Breast epithelium (tissue), 4 donors: ENCODE results near the gene NOS1AP. TPM values are rescaled to one million over a fixed set of nuclear protein-coding genes. Genes with fewer than 3 reads are reported as not detected.
A peak's percentile ranks its signal among the peaks of the same experiment; 100 is the strongest.

Source experiments
- DNase-seq, 2 donors: peaks; one replicate each; pipeline ENCODE4 v3.0.0-alpha.2; 2019; ENCODE audit warnings: low spot score in 2 of 2
- H3K27ac ChIP-seq, 2 donors: fragments of 200-600 bp; sonication (generic) in 1 of 2; one replicate each; pipeline ENCODE4 v1.5.1; 2016 to 2019; ENCODE audit warnings: mild to moderate bottlenecking in 1 of 2
- H3K27me3 ChIP-seq, 2 donors: fragments of 200-600 bp; sonication (generic) in 1 of 2; one replicate each; pipeline versions ENCODE4 v1.5.1 to v1.6.0; 2017 to 2019; ENCODE audit warnings: control low read depth in 1 of 2, mild to moderate bottlenecking in 1 of 2
- H3K36me3 ChIP-seq: fragments of 200-600 bp; one replicate; pipeline ENCODE4 v1.5.1; 2019
- H3K4me1 ChIP-seq, 2 donors: fragments of 200-600 bp; sonication (generic); one replicate each; pipeline ENCODE4 v1.5.1; 2016 to 2019; ENCODE audit warnings: control low read depth in 1 of 2
- H3K4me3 ChIP-seq, 3 donors: fragments of 200-600 bp; sonication (generic); 1 replicate in 2 of 3; 2 replicates in 1 of 3; pipeline ENCODE4 v1.5.1; 2016 to 2019; ENCODE audit warnings: mild to moderate bottlenecking in 3 of 3, moderate library complexity in 2 of 3
- H3K9me3 ChIP-seq, 2 donors: fragments of 200-600 bp; sonication (generic) in 1 of 2; one replicate each; pipeline ENCODE4 v1.5.1; 2016 to 2019; ENCODE audit warnings: control low read depth in 1 of 2
- CTCF ChIP-seq, 3 donors: fragments of 450-650 bp; IDR thresholded peaks; one replicate each; pipeline ENCODE4 v1.5.1; 2016 to 2017; ENCODE audit warnings: antibody characterized with exemption in 3 of 3, mild to moderate bottlenecking in 3 of 3, moderate library complexity in 3 of 3
- POLR2A ChIP-seq: fragments of 450-650 bp; IDR thresholded peaks from one replicate; pipeline ENCODE4 v1.6.1; 2016; ENCODE audit warnings: antibody characterized with exemption, mild to moderate bottlenecking, moderate library complexity
- POLR2AphosphoS5 ChIP-seq, 3 donors: sonication (generic); formaldehyde crosslinking; IDR thresholded peaks; one replicate each; pipeline ENCODE4 v1.6.1; 2017; ENCODE audit warnings: antibody characterized with exemption in 3 of 3
- intact Hi-C: fragments of 100-400 bp; cut with DNase I; formaldehyde crosslinking; loops from one replicate; pipeline ENCODE4 v1.15.1; 2023; ENCODE audit warnings: low total_unique reads
- total RNA-seq, 3 donors: library from RNA; depleted of rRNA; stranded (reverse); fragments of >200 nt; gene quantifications; one replicate each; pipeline ENCODE4 v1.1.0, GENCODE V29; 2016

Gene NOS1AP
- total RNA-seq, 3 donors from 2014 or later, result 2.2 to 17.6 (median 11.8) TPM

- intact Hi-C loops, result no loop called here
- TF ChIP-seq POLR2AphosphoS5 (IDR thresholded peaks at IDR 0.05) (no peak), CTCF (IDR thresholded peaks at IDR 0.05) (no peak), POLR2A (no peak)
Observed at GRCh38 chr1:162335126-162335525, 265.6 kb downstream of the NOS1AP start.

GRCh38 chr1:162336621-162337285 is 267.3 kb downstream of the NOS1AP start:
- Histone ChIP-seq H3K36me3 (no peaks in the 10 kb centered on the region), H3K4me3 (no peak overlapping the region), H3K9me3 (no peaks in the 10 kb centered on the region), H3K27ac (no peak overlapping the region), H3K4me1 (no peaks in the 10 kb centered on the region), H3K27me3 (no peaks in the 10 kb centered on the region)
- no peak for DNase-seq
- TF ChIP-seq POLR2AphosphoS5 (IDR thresholded peaks at IDR 0.05) (no peak), CTCF (IDR thresholded peaks at IDR 0.05) (no peak), POLR2A (no peak)
- intact Hi-C loops, result no loop called here

More at GRCh38 chr1:162335126-162335525, 265.6 kb downstream of the NOS1AP start:
- no peaks in the 10 kb centered on the region for H3K27me3 ChIP-seq
- H3K36me3 ChIP-seq, result no peaks in the 10 kb centered on the region
- no peak for DNase-seq
- peak overlapping the region in 1 of 2 donors; percentile 4 for H3K27ac ChIP-seq
- no peak overlapping the region for H3K4me3 ChIP-seq
- H3K9me3 ChIP-seq, result no peaks in the 10 kb centered on the region
- H3K4me1 ChIP-seq, result no peaks in the 10 kb centered on the region

DNA sequence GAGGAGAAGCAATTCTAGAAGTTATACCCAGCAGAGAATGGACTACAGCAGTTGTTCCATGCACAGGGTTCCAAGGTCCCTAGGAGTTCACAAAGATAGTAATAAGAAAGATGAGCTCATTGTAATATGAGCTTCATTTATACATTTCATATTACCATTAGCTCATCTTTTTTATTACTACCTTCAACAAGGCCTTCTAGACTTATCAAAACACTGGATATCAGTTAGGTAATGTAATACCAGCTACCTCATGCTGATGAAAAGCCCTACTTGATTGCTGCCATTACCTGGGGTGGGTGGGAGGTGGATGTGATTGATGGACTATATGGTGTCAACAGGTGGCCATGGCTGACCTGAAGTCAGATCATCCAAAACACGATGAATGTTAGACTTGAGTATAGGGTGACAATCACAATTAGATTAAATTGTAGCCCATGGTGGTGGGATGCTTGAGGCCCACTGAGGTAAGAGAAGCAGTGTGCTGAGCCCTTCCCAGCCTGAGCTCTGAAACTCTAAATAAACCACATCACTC is 273.0 kb downstream of the NOS1AP start:
- no peak for TF ChIP-seq POLR2AphosphoS5 (IDR thresholded peaks at IDR 0.05)
- no peak for TF ChIP-seq CTCF (IDR thresholded peaks at IDR 0.05)
- Histone ChIP-seq H3K27me3 (no peaks in the 10 kb centered on the region), H3K9me3 (no peaks in the 10 kb centered on the region), H3K4me3 (no peak overlapping the region), H3K4me1 (no peaks in the 10 kb centered on the region), H3K27ac (no peak overlapping the region), H3K36me3 (no peaks in the 10 kb centered on the region)
- no peak for DNase-seq
- intact Hi-C loops, result no loop called here

DNA sequence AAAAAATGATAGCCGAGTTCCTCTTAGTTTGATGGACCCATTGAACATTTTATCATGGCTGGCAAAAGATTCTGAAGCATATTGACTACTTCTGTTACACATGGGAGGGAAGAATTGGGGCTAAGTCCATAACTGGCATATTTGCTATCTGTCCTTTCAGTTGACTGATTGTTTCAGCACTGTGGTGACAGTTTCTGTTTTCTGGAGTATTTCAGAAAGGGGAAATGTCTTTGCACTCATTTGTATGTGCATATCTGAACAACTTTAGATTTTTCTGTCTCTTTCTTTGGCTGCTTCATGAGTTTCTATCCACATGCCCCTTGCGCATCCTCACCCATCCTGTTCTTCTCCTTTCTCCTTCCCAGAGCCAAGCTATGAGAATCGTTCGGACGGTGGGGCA is 274.0 kb downstream of the NOS1AP start:
- intact Hi-C loops, result no loop called here
- Histone ChIP-seq H3K36me3 (no peaks in the 10 kb centered on the region), H3K4me1 (no peaks in the 10 kb centered on the region), H3K9me3 (no peaks in the 10 kb centered on the region), H3K4me3 (no peak overlapping the region), H3K27me3 (no peaks in the 10 kb centered on the region), H3K27ac (no peak overlapping the region)
- TF ChIP-seq CTCF (IDR thresholded peaks at IDR 0.05) (no peak), POLR2A (no peak), POLR2AphosphoS5 (IDR thresholded peaks at IDR 0.05) (no peak)
- DNase-seq, result no peak

- Histone ChIP-seq H3K27ac (no peak overlapping the region), H3K27me3 (no peaks in the 10 kb centered on the region), H3K9me3 (no peaks in the 10 kb centered on the region), H3K36me3 (no peaks in the 10 kb centered on the region), H3K4me1 (no peaks in the 10 kb centered on the region), H3K4me3 (no peak overlapping the region)
- DNase-seq, result no peak
- TF ChIP-seq POLR2AphosphoS5 (IDR thresholded peaks at IDR 0.05), result no peak
- TF ChIP-seq CTCF (IDR thresholded peaks at IDR 0.05), result no peak
- TF ChIP-seq POLR2A, result no peak
- intact Hi-C loops, result no loop called here
Observed at GRCh38 chr1:162347281-162347680, 277.8 kb downstream of the NOS1AP start.
